ENCODE measurements around the gene RNF126.

- TF ChIP-seq, protein P1, sequence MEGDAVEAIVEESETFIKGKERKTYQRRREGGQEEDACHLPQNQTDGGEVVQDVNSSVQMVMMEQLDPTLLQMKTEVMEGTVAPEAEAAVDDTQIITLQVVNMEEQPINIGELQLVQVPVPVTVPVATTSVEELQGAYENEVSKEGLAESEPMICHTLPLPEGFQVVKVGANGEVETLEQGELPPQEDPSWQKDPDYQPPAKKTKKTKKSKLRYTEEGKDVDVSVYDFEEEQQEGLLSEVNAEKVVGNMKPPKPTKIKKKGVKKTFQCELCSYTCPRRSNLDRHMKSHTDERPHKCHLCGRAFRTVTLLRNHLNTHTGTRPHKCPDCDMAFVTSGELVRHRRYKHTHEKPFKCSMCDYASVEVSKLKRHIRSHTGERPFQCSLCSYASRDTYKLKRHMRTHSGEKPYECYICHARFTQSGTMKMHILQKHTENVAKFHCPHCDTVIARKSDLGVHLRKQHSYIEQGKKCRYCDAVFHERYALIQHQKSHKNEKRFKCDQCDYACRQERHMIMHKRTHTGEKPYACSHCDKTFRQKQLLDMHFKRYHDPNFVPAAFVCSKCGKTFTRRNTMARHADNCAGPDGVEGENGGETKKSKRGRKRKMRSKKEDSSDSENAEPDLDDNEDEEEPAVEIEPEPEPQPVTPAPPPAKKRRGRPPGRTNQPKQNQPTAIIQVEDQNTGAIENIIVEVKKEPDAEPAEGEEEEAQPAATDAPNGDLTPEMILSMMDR (IDR thresholded peaks at IDR 0.05; ENCODE audit: low read depth, low read length, poor library complexity, severe bottlenecking) = no peak
- TF ChIP-seq EZH2phosphoT487 (IDR thresholded peaks at IDR 0.05; ENCODE audit: borderline replicate concordance, low read length) = no peak
These were observed 45.4 kb upstream of the RNF126 start, which contains the start of gene PALM for GRCh38 chr19:708154-709143.

Data from DOHH2 (cell line).